GM12892 (cell line): ENCODE measurements around the gene PPP1R3E.

ENCODE experiments used
- POLR2A ChIP-seq: IDR thresholded peaks from 2 replicates; pipeline ENCODE4 v1.6.1; 2011; ENCODE audit warnings: low read depth, low read length, control low read depth
- POLR2AphosphoS5 ChIP-seq: IDR thresholded peaks from 2 replicates; pipeline ENCODE4 v1.6.1; 2011; ENCODE audit warnings: low read depth, low read length, control low read depth
- TAF1 ChIP-seq: IDR thresholded peaks from 2 replicates; pipeline ENCODE4 v1.6.1; 2011; ENCODE audit warnings: low read depth, mild to moderate bottlenecking, control low read depth, low read length, borderline replicate concordance

GRCh38 chr14:23348297-23348655 lies 45.6 kb upstream of the PPP1R3E start:
- TF ChIP-seq POLR2A: no peak
- TF ChIP-seq POLR2AphosphoS5: no peak
- no peak for TF ChIP-seq TAF1
